Adrenal gland (tissue), 12 donors: Measurements from ENCODE around the gene LAPTM4A. TPM values are rescaled to one million over a fixed set of nuclear protein-coding genes. Genes with fewer than 3 reads are reported as not detected.

Experiments used
- DNase-seq, 7 donors: peaks; one replicate each; pipeline ENCODE4 v3.0.0-alpha.2; 2019 to 2020
- H3K27ac ChIP-seq, 5 donors: fragments of 200-600 bp; sonication (generic) in 4 of 5; 1 replicate in 3 of 5; 2 replicates in 2 of 5; pipeline versions ENCODE4 v1.5.1 to v1.8.0; 2016 to 2020; ENCODE audit warnings: mild to moderate bottlenecking in 1 of 5
- H3K27me3 ChIP-seq: fragments of 200-600 bp; 2 replicates; pipeline ENCODE4 v1.8.0; 2021
- H3K36me3 ChIP-seq, 2 donors: fragments of 200-600 bp; replicated peaks in 1 of 2; 1 replicate in 1 of 2; 2 replicates in 1 of 2; pipeline versions ENCODE4 v1.5.1 to v1.8.0; 2018 to 2022
- H3K4me1 ChIP-seq, 2 donors: fragments of 200-600 bp; replicated peaks in 1 of 2; 1 replicate in 1 of 2; 2 replicates in 1 of 2; pipeline versions ENCODE4 v1.5.1 to v1.8.0; 2018 to 2021
- H3K4me3 ChIP-seq, 4 donors: fragments of 200-600 bp; sonication (generic) in 3 of 4; one replicate each; pipeline ENCODE4 v1.5.1; 2016 to 2018
- H3K9me3 ChIP-seq, 3 donors: fragments of 200-600 bp; sonication (generic) in 1 of 3; replicated peaks in 1 of 3; 1 replicate in 2 of 3; 2 replicates in 1 of 3; pipeline versions ENCODE4 v1.5.1 to v1.8.0; 2016 to 2021
- POLR2A ChIP-seq, 2 donors: fragments of 450-650 bp; IDR thresholded peaks; one replicate each; pipeline ENCODE4 v1.6.1; 2017; ENCODE audit warnings: antibody characterized with exemption in 2 of 2, mild to moderate bottlenecking in 2 of 2, moderate library complexity in 1 of 2
- WGBS, 4 donors: extraction: QIAGEN DNeasy Blood & Tissue Kit in 2 of 4; methylation state at CpG; one replicate each; pipeline versions ENCODE4 v1.1.5 to v1.1.7; 2013 to 2017; 5-methylcytosine and 5-hydroxymethylcytosine counted together
- intact Hi-C, 2 donors: fragments of 100-400 bp; cut with DNase I; formaldehyde crosslinking; loops; one replicate each; pipeline versions ENCODE4 v1.14.1 to v1.15.0; 2022 to 2023
- polyA plus RNA-seq, 3 donors: library from polyadenylated mRNA; stranded (reverse); fragments of 200-250 nt in 2 of 3; fragments of 350-450 nt in 1 of 3; fragmentation: Illumina TruSeq in 1 of 3; extraction: RNeasy Lipid Tissue Mini Kit (QIAGEN cat#74804) in 1 of 3; gene quantifications; one replicate each; pipeline ENCODE4 v1.2.3, GENCODE V29; 2013 to 2014
- total RNA-seq, 9 donors: library from RNA; depleted of rRNA in 4 of 9; stranded (reverse); fragments of >200 nt in 4 of 9; fragments of 120-200 nt in 1 of 9; fragmentation: NEBNext Ultra II Directional in 1 of 9; extraction: Animal tissue kit (Norgen Biotek cat#: 25700) in 1 of 9; gene quantifications; one replicate each; pipeline versions ENCODE4 v1.1.0 to v1.2.4, GENCODE V29; 2013 to 2023
- TF ChIP-seq, protein P1 (sequence below), 6 experiments: fragments of 450-650 bp in 4 of 6; fragments of 200-600 bp in 2 of 6; sonication (generic) in 1 of 6; IDR thresholded peaks; 1 replicate in 5 of 6; 2 replicates in 1 of 6; pipeline versions ENCODE4 v1.5.1 to v1.8.0; 2016 to 2021; ENCODE audit warnings: antibody characterized with exemption in 6 of 6, mild to moderate bottlenecking in 2 of 6, moderate library complexity in 1 of 6
- donor health status: healthy with polysubstance abuse.
- donor health status: Bipolar disorder and iron deficiency.
- donor health status: DM: yes; HTN: yes; CAD: no.
- donor health status: DM: no; HTN: no; CAD: no.
- donor health status: DM: no; HTN: no; CAD: no.
- donor health status: DM: yes; HTN: yes; CAD: no.

Gene LAPTM4A
- total and polyA plus RNA-seq, 12 donors: 58.8 to 684 (median 229) TPM

GRCh38 chr2:20093263-20094141 is 42.1 kb upstream of the LAPTM4A start:
- peak; percentile 63 to 86 (median 81) for DNase-seq
- H3K4me3 ChIP-seq: no peak overlapping the region
- H3K27ac ChIP-seq: no peak overlapping the region
- no peaks in the 10 kb centered on the region for H3K36me3 ChIP-seq
- no peaks in the 10 kb centered on the region for H3K9me3 ChIP-seq
- no peaks in the 10 kb centered on the region for H3K27me3 ChIP-seq
- TF ChIP-seq, protein P1, sequence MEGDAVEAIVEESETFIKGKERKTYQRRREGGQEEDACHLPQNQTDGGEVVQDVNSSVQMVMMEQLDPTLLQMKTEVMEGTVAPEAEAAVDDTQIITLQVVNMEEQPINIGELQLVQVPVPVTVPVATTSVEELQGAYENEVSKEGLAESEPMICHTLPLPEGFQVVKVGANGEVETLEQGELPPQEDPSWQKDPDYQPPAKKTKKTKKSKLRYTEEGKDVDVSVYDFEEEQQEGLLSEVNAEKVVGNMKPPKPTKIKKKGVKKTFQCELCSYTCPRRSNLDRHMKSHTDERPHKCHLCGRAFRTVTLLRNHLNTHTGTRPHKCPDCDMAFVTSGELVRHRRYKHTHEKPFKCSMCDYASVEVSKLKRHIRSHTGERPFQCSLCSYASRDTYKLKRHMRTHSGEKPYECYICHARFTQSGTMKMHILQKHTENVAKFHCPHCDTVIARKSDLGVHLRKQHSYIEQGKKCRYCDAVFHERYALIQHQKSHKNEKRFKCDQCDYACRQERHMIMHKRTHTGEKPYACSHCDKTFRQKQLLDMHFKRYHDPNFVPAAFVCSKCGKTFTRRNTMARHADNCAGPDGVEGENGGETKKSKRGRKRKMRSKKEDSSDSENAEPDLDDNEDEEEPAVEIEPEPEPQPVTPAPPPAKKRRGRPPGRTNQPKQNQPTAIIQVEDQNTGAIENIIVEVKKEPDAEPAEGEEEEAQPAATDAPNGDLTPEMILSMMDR (IDR thresholded peaks at IDR 0.05): peak; percentile 34 to 76 (median 63)
- TF ChIP-seq POLR2A (IDR thresholded peaks at IDR 0.05): no peak
- intact Hi-C loops: loop anchor here (2.0 to 5.0 kb wide), 2 partner anchors 76 to 79 kb away; no protein-coding TSS in a partner anchor
- no peaks in the 10 kb centered on the region for H3K4me1 ChIP-seq
- WGBS, 4 donors: 42 to 62% (median 45%) methylated on average over 11 of the region's 11 CpGs

- no peaks in the 10 kb centered on the region for H3K27me3 ChIP-seq
- H3K27ac ChIP-seq: no peak overlapping the region
- TF ChIP-seq, protein P1 (IDR thresholded peaks at IDR 0.05): no peak
- TF ChIP-seq POLR2A (IDR thresholded peaks at IDR 0.05): no peak
- 84 to 99% (median 91%) methylated on average over 5 of the region's 5 CpGs for WGBS, 4 donors
- no peaks in the 10 kb centered on the region for H3K36me3 ChIP-seq
- no peaks in the 10 kb centered on the region for H3K9me3 ChIP-seq
- intact Hi-C loops: loop anchor here (2.0 to 5.0 kb wide), 2 partner anchors 76 to 78 kb away; no protein-coding TSS in a partner anchor
- no peak for DNase-seq
- no peaks in the 10 kb centered on the region for H3K4me1 ChIP-seq
- H3K4me3 ChIP-seq: no peak overlapping the region
These were observed 41.4 kb upstream of the LAPTM4A start for GRCh38 chr2:20092901-20093235.

DNA sequence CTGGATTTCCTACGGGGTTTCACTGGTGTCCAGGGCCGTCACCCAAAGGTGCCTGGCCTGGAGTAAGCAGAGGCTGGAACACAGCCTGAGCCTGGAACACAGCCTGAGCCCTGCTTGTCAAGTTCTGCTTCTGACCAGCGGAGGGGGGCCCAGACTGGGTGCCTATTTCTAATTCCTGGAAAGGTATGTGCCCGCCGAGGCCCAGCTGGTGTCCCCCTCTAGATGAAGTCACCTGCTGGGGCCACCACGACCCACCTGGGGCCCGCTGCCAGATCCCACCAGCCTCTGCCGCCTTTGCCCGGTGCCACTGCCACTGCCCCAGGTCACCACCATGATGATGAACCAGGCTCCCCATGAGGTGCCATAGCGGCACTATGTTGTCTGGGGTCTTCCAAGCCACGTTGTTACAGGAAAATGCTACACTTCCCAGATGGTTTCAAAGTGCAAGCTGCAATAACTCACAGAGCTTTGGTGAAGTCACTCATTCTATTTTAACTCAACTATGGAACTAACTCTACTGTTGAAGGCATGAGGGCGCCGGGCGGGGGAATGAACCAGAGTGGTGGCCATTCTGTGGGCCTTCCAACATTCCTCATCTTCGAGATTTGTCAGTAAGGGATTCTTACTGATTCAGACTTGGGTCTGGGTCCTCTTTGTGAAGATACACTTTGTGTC is 40.9 kb upstream of the LAPTM4A start:
- 86 to 89% (median 88%) methylated on average over 7 to 15 of the region's 15 CpGs for WGBS, 4 donors
- no peak for TF ChIP-seq POLR2A (IDR thresholded peaks at IDR 0.05)
- no peak overlapping the region for H3K4me3 ChIP-seq
- H3K9me3 ChIP-seq: no peaks in the 10 kb centered on the region
- no peak for DNase-seq
- no peaks in the 10 kb centered on the region for H3K36me3 ChIP-seq
- no peaks in the 10 kb centered on the region for H3K27me3 ChIP-seq
- H3K4me1 ChIP-seq: no peaks in the 10 kb centered on the region
- intact Hi-C loops: loop anchor here (2.0 to 5.0 kb wide), 2 partner anchors 75 to 78 kb away; no protein-coding TSS in a partner anchor
- peak overlapping the region in 1 of 5 donors; percentile 37 for H3K27ac ChIP-seq

DNA sequence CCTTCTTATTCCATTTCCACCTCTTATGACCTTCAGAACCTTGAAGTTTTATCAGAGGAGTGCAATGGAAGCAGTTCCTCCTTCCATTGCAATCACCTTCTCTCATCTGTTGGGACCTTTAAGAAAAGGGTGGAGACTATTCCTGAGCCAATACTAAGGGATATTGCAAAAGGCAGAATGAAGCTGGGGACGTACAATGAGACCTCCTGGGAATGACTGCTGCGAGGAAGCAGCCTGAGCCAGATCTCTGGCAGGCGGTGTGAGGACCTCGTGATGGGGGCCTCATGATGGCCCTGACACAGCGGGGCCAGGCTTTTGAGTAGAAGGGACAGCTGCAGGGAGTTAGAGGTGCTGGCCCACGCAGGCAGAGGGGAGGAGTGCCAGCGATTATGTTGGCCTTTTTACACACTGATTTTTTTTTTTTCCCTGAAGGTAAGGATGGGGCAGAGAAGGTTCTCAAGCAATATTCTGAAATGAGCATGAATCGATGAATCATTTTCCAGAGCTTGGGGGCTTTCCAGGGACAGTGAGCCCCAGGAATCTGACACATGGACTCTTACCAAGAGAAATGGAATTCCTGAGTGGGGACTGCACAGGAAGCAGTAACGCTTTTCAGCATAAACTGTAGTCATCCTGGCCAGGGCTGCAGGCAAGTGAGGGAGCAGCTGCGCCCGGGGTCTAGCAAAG is 40.0 kb upstream of the LAPTM4A start:
- TF ChIP-seq, protein P1 (IDR thresholded peaks at IDR 0.05): no peak
- no peak for TF ChIP-seq POLR2A (IDR thresholded peaks at IDR 0.05)
- Histone ChIP-seq H3K27me3 (no peaks in the 10 kb centered on the region), H3K27ac (peak overlapping the region in 1 of 5 donors; percentile 37), H3K4me1 (no peaks in the 10 kb centered on the region), H3K9me3 (no peaks in the 10 kb centered on the region), H3K4me3 (no peak overlapping the region), H3K36me3 (no peaks in the 10 kb centered on the region)
- WGBS, 4 donors: 52 to 72% (median 57%) methylated on average over 10 to 11 of the region's 11 CpGs
- intact Hi-C loops: loop anchor here in 1 of 2 donors (5.0 kb wide), 1 partner anchor 74 kb away; no protein-coding TSS in a partner anchor
- DNase-seq: peak in 1 of 7 donors; percentile 29
